RWPE1 (cell line): Measurements from ENCODE around the gene DUSP11.
"Not testable (repeated sequence)": the region's sequence is repeated elsewhere in the genome, so short reads cannot be mapped to it uniquely, and the experiment has no call there.

Source experiments
- CTCF ChIA-PET: fragments of 350-600 bp; sonication (Branson Sonifier 250); formaldehyde crosslinking; extraction: SDS; loops from one replicate; lab custom pipeline; 2021; lab: Yijun Ruan, JAX
- POLR2A ChIA-PET: fragments of 400-600 bp; formaldehyde crosslinking; extraction: SDS; loops from one replicate; lab custom pipeline; 2020; ENCODE audit warnings: antibody characterized with exemption; ENCODE audit not compliant: low non-redundant PET; lab: Yijun Ruan, JAX
- DNase-seq: peaks from one replicate; pipeline ENCODE4 v3.0.0; 2012; ENCODE audit warnings: low spot score
- H3K27ac ChIP-seq: fragments of 450-650 bp; 2 replicates; pipeline ENCODE4 v1.5.1; 2017
- TF ChIP-seq, protein P1 (sequence below): fragments of 450-650 bp; conservative IDR thresholded peaks from 2 replicates; pipeline ENCODE4 v1.5.1; 2017; ENCODE audit warnings: low read depth, mild to moderate bottlenecking

DUSP11 gene

DNA sequence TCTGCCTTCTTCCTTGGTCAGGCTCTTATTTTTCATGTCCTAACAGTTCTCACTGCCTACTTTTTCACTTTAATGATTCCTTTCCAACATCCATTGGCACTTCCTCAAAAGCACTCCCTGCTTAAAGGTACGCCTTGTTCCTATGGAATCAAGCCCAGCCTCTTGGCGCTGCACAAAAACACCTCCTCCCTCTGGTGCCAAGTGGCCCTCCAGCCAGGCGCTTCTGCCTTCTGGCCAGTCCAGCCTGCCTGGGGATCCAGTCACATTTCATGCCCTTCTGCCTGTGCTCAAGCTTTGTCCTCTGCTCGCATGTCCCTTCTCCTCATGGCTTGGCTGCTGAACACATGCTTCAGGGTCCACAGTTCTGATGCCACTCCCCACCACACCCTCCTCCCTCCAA, 49.1 kb downstream of the DUSP11 start:
- DNase-seq, result no peak
- TF ChIP-seq, protein P1, sequence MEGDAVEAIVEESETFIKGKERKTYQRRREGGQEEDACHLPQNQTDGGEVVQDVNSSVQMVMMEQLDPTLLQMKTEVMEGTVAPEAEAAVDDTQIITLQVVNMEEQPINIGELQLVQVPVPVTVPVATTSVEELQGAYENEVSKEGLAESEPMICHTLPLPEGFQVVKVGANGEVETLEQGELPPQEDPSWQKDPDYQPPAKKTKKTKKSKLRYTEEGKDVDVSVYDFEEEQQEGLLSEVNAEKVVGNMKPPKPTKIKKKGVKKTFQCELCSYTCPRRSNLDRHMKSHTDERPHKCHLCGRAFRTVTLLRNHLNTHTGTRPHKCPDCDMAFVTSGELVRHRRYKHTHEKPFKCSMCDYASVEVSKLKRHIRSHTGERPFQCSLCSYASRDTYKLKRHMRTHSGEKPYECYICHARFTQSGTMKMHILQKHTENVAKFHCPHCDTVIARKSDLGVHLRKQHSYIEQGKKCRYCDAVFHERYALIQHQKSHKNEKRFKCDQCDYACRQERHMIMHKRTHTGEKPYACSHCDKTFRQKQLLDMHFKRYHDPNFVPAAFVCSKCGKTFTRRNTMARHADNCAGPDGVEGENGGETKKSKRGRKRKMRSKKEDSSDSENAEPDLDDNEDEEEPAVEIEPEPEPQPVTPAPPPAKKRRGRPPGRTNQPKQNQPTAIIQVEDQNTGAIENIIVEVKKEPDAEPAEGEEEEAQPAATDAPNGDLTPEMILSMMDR, result no peak
- peak overlapping the region; percentile 79 for H3K27ac ChIP-seq
- CTCF ChIA-PET, result no interaction called here
- POLR2A ChIA-PET, result no interaction called here

GRCh38 chr2:73728711-73729110, 51.2 kb downstream of the DUSP11 start:
- no peak for DNase-seq
- 0 out of 2 replicates have a peak overlapping the region, but pooled peaks have one; percentile 9 for H3K27ac ChIP-seq
- TF ChIP-seq, protein P1, result no peak
- POLR2A ChIA-PET, result no interaction called here
- CTCF ChIA-PET, result no interaction called here

GRCh38 chr2:73728043-73728442, 51.9 kb downstream of the DUSP11 start:
- CTCF ChIA-PET, result no interaction called here
- POLR2A ChIA-PET, result no interaction called here
- TF ChIP-seq, protein P1, result no peak
- 0 out of 2 replicates have a peak overlapping the region, but pooled peaks have one; percentile 9 for H3K27ac ChIP-seq
- DNase-seq, result no peak

DNA sequence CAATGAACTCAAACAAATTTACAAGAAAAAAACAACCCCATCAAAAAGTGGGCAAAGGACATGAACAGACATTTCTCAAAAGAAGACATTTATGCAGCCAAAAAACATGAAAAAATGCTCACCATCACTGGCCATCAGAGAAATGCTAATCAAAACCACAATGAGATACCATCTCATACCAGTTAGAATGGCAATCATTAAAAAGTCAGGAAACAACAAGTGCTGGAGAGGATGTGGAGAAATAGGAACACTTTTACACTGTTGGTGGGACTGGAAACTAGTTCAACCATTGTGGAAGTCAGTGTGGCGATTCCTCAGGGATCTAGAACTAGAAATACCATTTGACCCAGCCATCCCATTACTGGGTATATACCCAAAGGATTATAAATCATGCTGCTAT, 53.2 kb downstream of the DUSP11 start:
- H3K27ac ChIP-seq, CTCF ChIA-PET, DNase-seq, POLR2A ChIA-PET: not testable (repeated sequence)

DNA sequence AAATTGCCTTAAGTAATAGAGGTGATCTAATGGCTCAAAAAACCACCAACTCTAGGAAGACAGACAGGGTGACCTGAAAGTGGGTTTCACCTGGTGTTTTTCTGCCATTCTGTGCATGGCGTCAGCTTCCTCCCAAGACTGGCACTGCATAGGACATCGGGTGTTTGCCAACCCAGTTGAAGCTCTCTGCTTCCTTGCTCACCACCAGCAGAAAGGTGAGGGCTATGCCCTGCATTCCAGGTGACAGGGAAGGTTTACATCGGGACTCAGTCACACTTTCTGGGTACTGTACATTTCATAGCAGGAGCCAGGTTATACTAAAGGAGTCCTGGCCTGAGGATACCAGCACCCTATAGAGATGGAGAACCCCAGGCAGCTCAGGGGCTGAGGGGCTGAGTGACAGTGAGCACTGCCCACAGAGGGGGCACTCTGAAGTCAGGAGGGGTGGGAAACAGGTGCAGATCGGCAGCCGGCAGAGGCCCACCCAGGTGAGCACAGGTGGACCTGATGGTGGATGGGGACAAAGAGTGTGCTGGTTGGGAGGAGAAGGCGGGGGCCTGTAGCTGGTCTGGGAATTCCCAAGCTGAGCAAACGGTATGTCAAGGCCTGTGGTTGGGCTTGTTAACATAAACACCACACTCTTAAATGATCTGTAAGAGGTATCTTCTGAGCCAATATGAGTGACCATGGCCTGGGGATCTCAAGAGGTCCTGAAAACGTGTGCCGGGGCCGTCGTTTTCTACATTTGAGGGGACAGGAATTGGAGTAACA, 60.9 kb downstream of the DUSP11 start:
- no peak overlapping the region for H3K27ac ChIP-seq
- ChIA-PET CTCF (no interaction called here), POLR2A (no interaction called here)
- DNase-seq, result no peak
- TF ChIP-seq, protein P1, result no peak

DNA sequence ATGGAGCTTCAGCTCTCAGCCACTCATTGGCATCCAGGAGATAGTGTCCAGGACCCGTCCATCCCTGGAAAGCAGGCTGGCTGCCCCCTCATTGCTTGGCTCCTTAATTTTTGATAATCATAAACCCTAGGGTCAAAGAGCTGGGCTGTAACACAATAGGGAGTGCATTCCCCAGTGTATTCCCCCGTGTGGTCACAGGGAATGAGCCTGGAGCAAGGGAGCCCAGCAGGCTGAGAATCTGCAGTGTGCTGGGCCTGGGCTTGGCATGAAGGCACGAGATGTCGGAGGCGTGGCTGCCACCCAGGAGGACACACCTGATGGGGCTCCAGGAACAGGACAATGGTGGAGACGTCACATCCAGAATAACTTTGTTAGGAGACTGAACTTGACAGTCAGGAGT, 61.5 kb downstream of the DUSP11 start:
- ChIA-PET POLR2A (no interaction called here), CTCF (no interaction called here)
- no peak overlapping the region for H3K27ac ChIP-seq
- TF ChIP-seq, protein P1, result no peak
- DNase-seq, result no peak

DNA sequence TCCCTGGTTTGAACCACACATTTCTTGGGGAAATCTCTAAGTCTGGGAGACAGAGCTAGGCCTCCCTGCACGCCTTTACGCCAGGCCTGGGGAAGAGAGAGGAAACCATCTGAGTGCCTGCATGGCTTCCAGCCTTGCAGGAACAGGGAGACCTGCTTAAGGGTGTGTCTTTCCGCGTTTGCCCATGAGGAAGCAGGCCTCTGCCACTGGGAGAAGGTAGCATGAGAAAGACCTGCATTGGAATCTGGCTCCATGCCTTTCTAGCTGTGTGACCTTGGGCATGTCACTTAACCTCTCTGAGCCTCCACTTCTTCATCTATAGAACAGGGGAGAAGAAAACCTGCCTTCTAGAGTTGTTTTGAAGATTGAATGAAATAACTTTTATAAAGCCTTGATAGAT, 62.2 kb downstream of the DUSP11 start:
- DNase-seq, POLR2A ChIA-PET, CTCF ChIA-PET, H3K27ac ChIP-seq: not testable (repeated sequence)
